Astrocyte of the hippocampus (primary cell): Measurements from ENCODE around the gene RPL26.
"Not testable (repeated sequence)": the region's sequence is repeated elsewhere in the genome, so short reads cannot be mapped to it uniquely, and the experiment has no call there.

Experiments
- DNase-seq: peaks from one replicate; pipeline ENCODE4 v3.0.0; 2011; ENCODE audit warnings: low read depth, low spot score

RPL26 gene

GRCh38 chr17:8394497-8394896, 11.5 kb upstream of the RPL26 start:
- DNase-seq = not testable (repeated sequence)

GRCh38 chr17:8393470-8394231, 10.7 kb upstream of the RPL26 start:
- peak; percentile 28 for DNase-seq

GRCh38 chr17:8392674-8393469, 9.9 kb upstream of the RPL26 start:
- DNase-seq = no peak

- DNase-seq = no peak
Measured at GRCh38 chr17:8392274-8392673, 9.3 kb upstream of the RPL26 start.

- DNase-seq = no peak
Measured at GRCh38 chr17:8391711-8392110, 8.7 kb upstream of the RPL26 start.

GRCh38 chr17:8387914-8388651, 5.1 kb upstream of the RPL26 start:
- DNase-seq = no peak

- DNase-seq = no peak
Measured at GRCh38 chr17:8386841-8387240, 3.8 kb upstream of the RPL26 start.

- peak; percentile 90 for DNase-seq
Measured at GRCh38 chr17:8384801-8385378, 1.9 kb upstream of the RPL26 start.

GRCh38 chr17:8382880-8383142, 182 bp downstream of the RPL26 start:
- DNase-seq = no peak

- DNase-seq = peak; percentile 32
Measured at GRCh38 chr17:8382052-8382879, 727 bp downstream of the RPL26 start.

- no peak for DNase-seq
Measured at GRCh38 chr17:8380049-8380448, 2.9 kb downstream of the RPL26 start.

GRCh38 chr17:8378117-8378516, 4.9 kb downstream of the RPL26 start:
- DNase-seq = not testable (repeated sequence)

- no peak for DNase-seq
Measured at GRCh38 chr17:8377422-8377821, 5.6 kb downstream of the RPL26 start.

- DNase-seq = peak; percentile 94
Measured at GRCh38 chr17:8376271-8377067, 6.5 kb downstream of the RPL26 start, which contains the start of gene KRABD2. Gene KRABD2, minus strand, starts transcription at chr17:8376704.

- peak; percentile 62 for DNase-seq
Measured at GRCh38 chr17:8375738-8376259, 7.2 kb downstream of the RPL26 start.

GRCh38 chr17:8373856-8374255, 9.1 kb downstream of the RPL26 start:
- DNase-seq = not testable (repeated sequence)

- DNase-seq = no peak
Measured at GRCh38 chr17:8372422-8372821, 10.6 kb downstream of the RPL26 start.

- no peak for DNase-seq
Measured at GRCh38 chr17:8371786-8372185, 11.2 kb downstream of the RPL26 start.

GRCh38 chr17:8369944-8370343, 13.0 kb downstream of the RPL26 start:
- DNase-seq = no peak

- DNase-seq = no peak
Measured at GRCh38 chr17:8368193-8368592, 14.8 kb downstream of the RPL26 start.
